Prostate gland (tissue), 2 donors: ENCODE measurements around the gene TRIM29. TPM values are rescaled to one million over a fixed set of nuclear protein-coding genes. Genes with fewer than 3 reads are reported as not detected.

ENCODE experiments used
- DNase-seq: peaks from one replicate; pipeline ENCODE4 v3.0.0-alpha.2; 2019; ENCODE audit warnings: low spot score
- H3K27ac ChIP-seq, 2 donors: fragments of 200-600 bp; sonication (generic); 2 replicates each; pipeline ENCODE4 v1.5.1; 2017 to 2019
- H3K27me3 ChIP-seq: fragments of 200-600 bp; sonication (generic); replicated peaks from 2 replicates; pipeline ENCODE4 v1.5.1; 2019; ENCODE audit not compliant: insufficient read depth
- H3K36me3 ChIP-seq, 2 donors: fragments of 200-600 bp; sonication (generic); 1 replicate in 1 of 2; 2 replicates in 1 of 2; pipeline versions ENCODE4 v1.5.1 to v1.8.1; 2017 to 2019
- H3K4me1 ChIP-seq: fragments of 200-600 bp; sonication (generic); replicated peaks from 2 replicates; pipeline ENCODE4 v1.5.1; 2019
- H3K4me3 ChIP-seq, 2 donors: fragments of 200-600 bp; sonication (generic); 2 replicates each; pipeline ENCODE4 v1.5.1; 2017 to 2019
- H3K9me3 ChIP-seq: fragments of 200-600 bp; sonication (generic); 2 replicates; pipeline ENCODE4 v1.5.1; 2017
- POLR2A ChIP-seq: fragments of 450-650 bp; IDR thresholded peaks from one replicate; pipeline ENCODE4 v1.6.1; 2016; ENCODE audit warnings: antibody characterized with exemption, mild to moderate bottlenecking
- POLR2AphosphoS5 ChIP-seq: sonication (generic); formaldehyde crosslinking; IDR thresholded peaks from one replicate; pipeline ENCODE4 v1.6.1; 2017; ENCODE audit warnings: antibody characterized with exemption
- WGBS: methylation state at CpG from one replicate; pipeline ENCODE4 v1.1.5; 2018; 5-methylcytosine and 5-hydroxymethylcytosine counted together
- intact Hi-C: fragments of 100-400 bp; cut with DNase I; formaldehyde crosslinking; loops from one replicate; pipeline ENCODE4 v1.14.2; 2022
- total RNA-seq, 2 donors: library from RNA; depleted of rRNA; stranded (reverse); fragments of >200 nt; gene quantifications; one replicate each; pipeline ENCODE4 v1.1.0, GENCODE V29; 2016
- TF ChIP-seq, protein P1 (sequence below), 4 experiments: fragments of 200-600 bp in 2 of 4; fragments of 450-650 bp in 2 of 4; sonication (generic) in 2 of 4; IDR thresholded peaks; 1 replicate in 3 of 4; 2 replicates in 1 of 4; pipeline ENCODE4 v1.5.1; 2016 to 2019; ENCODE audit warnings: antibody characterized with exemption in 4 of 4, mild to moderate bottlenecking in 2 of 4, moderate library complexity in 2 of 4

The TRIM29 gene
- total RNA-seq, 2 donors from 2014 or later, result 73.7 to 126 TPM

DNA sequence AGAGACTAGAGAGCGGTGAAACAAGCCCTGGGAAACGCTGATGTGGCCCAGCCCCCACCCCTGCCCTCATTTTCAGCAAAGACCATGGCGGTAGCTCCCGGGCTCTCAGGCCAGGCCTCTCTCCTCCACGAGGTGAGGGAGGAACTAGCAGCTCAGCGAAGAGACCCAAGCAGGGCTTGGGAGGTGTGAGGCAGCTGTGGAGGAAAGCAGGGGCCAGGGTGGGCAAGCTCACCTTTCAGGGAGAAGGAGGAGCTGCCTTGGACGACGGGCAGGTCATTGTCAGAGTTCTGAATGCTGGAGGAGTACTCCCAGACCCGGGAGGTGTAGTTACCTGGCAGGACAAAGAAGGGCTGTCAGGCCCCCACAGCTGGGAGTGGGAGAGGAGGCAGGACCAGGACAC lies 19.9 kb downstream of the TRIM29 start:
- H3K4me1 ChIP-seq, result no peaks in the 10 kb centered on the region

DNA sequence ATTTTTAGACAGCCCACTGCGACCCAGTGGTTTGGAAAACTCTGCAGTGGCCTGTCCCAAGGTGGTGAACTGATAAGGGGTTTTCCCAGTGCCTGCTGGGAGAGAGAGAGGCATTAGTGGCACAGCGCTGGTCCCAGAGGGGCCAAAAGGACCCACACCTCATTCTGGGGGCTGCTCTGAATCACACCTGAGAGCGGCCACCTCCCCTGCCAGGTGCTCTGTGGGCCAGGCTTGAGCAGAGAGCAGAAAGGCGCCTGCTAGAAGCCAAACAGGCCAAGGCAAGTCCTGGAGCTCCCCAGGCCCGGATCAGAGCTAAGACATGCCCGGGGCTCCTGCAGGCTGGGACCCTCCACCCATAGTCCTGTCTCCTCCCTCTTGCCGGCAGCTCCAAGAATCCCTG lies 20.9 kb downstream of the TRIM29 start:
- intact Hi-C loops, result no loop called here
- Histone ChIP-seq H3K36me3 (no peaks in the 10 kb centered on the region), H3K9me3 (no peaks in the 10 kb centered on the region), H3K27me3 (no peaks in the 10 kb centered on the region), H3K4me3 (no peak overlapping the region), H3K27ac (no peak overlapping the region), H3K4me1 (no peaks in the 10 kb centered on the region)
- TF ChIP-seq, protein P1, sequence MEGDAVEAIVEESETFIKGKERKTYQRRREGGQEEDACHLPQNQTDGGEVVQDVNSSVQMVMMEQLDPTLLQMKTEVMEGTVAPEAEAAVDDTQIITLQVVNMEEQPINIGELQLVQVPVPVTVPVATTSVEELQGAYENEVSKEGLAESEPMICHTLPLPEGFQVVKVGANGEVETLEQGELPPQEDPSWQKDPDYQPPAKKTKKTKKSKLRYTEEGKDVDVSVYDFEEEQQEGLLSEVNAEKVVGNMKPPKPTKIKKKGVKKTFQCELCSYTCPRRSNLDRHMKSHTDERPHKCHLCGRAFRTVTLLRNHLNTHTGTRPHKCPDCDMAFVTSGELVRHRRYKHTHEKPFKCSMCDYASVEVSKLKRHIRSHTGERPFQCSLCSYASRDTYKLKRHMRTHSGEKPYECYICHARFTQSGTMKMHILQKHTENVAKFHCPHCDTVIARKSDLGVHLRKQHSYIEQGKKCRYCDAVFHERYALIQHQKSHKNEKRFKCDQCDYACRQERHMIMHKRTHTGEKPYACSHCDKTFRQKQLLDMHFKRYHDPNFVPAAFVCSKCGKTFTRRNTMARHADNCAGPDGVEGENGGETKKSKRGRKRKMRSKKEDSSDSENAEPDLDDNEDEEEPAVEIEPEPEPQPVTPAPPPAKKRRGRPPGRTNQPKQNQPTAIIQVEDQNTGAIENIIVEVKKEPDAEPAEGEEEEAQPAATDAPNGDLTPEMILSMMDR (IDR thresholded peaks at IDR 0.05), result no peak
- TF ChIP-seq POLR2AphosphoS5, result no peak
- no peak for TF ChIP-seq POLR2A
- 68% methylated on average over 7 of the region's 7 CpGs for whole genome bisulfite sequencing
- DNase-seq, result no peak

More for the DNA sequence above, 19.9 kb downstream of the TRIM29 start:
- WGBS, result 45% methylated on average over 9 of the region's 9 CpGs
- Histone ChIP-seq H3K4me3 (no peak overlapping the region), H3K9me3 (no peaks in the 10 kb centered on the region), H3K36me3 (no peaks in the 10 kb centered on the region), H3K27ac (no peak overlapping the region), H3K27me3 (no peaks in the 10 kb centered on the region)
- TF ChIP-seq, protein P1 (IDR thresholded peaks at IDR 0.05), result no peak
- no peak for TF ChIP-seq POLR2A
- TF ChIP-seq POLR2AphosphoS5, result no peak
- no peak for DNase-seq
- intact Hi-C loops, result no loop called here

- DNase-seq, result no peak
- Histone ChIP-seq H3K4me1 (no peaks in the 10 kb centered on the region), H3K4me3 (no peak overlapping the region), H3K27ac (no peak overlapping the region), H3K27me3 (no peaks in the 10 kb centered on the region), H3K9me3 (no peaks in the 10 kb centered on the region), H3K36me3 (no peaks in the 10 kb centered on the region)
- no peak for TF ChIP-seq POLR2A
- no peak for TF ChIP-seq POLR2AphosphoS5
- 63% methylated on average over 20 of the region's 20 CpGs for WGBS
- intact Hi-C loops, result no loop called here
Measured at GRCh38 chr11:120115272-120116000, 22.5 kb downstream of the TRIM29 start.

DNA sequence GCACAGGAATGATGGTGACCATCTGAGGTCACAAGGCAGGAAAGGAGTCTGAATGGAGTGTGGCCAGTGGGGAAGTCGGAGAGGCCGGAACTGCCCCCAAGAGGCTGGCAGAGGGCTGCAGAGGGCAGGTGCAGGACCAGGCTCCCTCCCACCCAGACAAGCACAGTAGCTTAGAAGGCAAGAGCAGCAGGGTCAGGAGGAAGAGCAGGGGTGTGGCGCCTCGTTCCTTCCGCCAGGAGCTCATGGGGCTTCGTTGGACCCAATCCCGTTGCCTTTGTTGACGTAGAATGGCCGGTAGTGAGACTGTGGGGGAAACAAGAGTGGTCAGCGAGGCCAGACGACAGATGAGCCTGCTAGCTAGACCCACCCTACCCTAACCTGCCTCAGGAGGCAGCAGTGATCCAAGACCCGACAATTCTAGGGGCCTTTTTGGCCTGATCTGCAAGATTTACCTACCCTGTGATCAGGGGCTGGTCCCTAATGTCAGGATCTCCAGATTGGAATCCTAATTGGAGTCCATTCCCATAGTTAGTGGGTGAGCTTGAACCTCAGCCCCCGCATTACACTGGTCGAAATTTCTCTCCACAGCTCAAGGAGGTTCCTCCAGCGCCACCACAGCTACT lies 25.6 kb downstream of the TRIM29 start:
- Histone ChIP-seq H3K4me1 (no peaks in the 10 kb centered on the region), H3K9me3 (no peaks in the 10 kb centered on the region), H3K36me3 (no peaks in the 10 kb centered on the region), H3K4me3 (no peak overlapping the region), H3K27ac (no peak overlapping the region), H3K27me3 (no peaks in the 10 kb centered on the region)
- intact Hi-C loops, result no loop called here
- no peak for DNase-seq
- WGBS, result 78% methylated on average over 15 of the region's 15 CpGs
- no peak for TF ChIP-seq POLR2AphosphoS5
- TF ChIP-seq, protein P1 (IDR thresholded peaks at IDR 0.05), result no peak
- no peak for TF ChIP-seq POLR2A

- TF ChIP-seq, protein P1 (IDR thresholded peaks at IDR 0.05), result no peak
- no peak for TF ChIP-seq POLR2AphosphoS5
- no peak for TF ChIP-seq POLR2A
- intact Hi-C loops, result loop anchor here (2.0 to 5.0 kb wide), 2 partner anchors 382 to 629 kb away; partner anchors contain the start of gene NECTIN1
- H3K27ac ChIP-seq, result no peak overlapping the region
- H3K9me3 ChIP-seq, result no peaks in the 10 kb centered on the region
- WGBS, result 71% methylated on average over 5 of the region's 5 CpGs
- no peaks in the 10 kb centered on the region for H3K36me3 ChIP-seq
- no peak for DNase-seq
- H3K27me3 ChIP-seq, result no peaks in the 10 kb centered on the region
- no peak overlapping the region for H3K4me3 ChIP-seq
- no peaks in the 10 kb centered on the region for H3K4me1 ChIP-seq
Measured at GRCh38 chr11:120109531-120109930, 28.4 kb downstream of the TRIM29 start.
